Neural cell (in vitro differentiated cells): ENCODE measurements around the gene PACS1. TPM values are rescaled to one million over a fixed set of nuclear protein-coding genes. Genes with fewer than 3 reads are reported as not detected.

Experiments
- H2AFZ ChIP-seq: fragments of 200-600, 300-800 bp; sonication (generic), shearing (Covaris generic); 2 replicates; pipeline ENCODE4 v1.6.0; 2014; ENCODE audit warnings: low read depth, mild to moderate bottlenecking, antibody characterized with exemption, low read length, moderate library complexity
- H3F3A ChIP-seq: fragments of 200-600 bp; shearing (Covaris generic); 2 replicates; pipeline ENCODE4 v1.6.1; 2016; ENCODE audit warnings: mild to moderate bottlenecking, moderate library complexity, mixed read lengths, antibody characterized with exemption, low read length; ENCODE audit not compliant: insufficient read depth, poor library complexity, severe bottlenecking
- H3K27ac ChIP-seq: fragments of 200-600, 300-800 bp; sonication (generic), shearing (Covaris generic); 2 replicates; pipeline ENCODE4 v1.5.1; 2014; ENCODE audit warnings: mild to moderate bottlenecking, low read length, moderate library complexity
- H3K27me3 ChIP-seq: fragments of 300-800, 200-600 bp; sonication (generic), shearing (Covaris generic); 2 replicates; pipeline ENCODE4 v1.6.0; 2014; ENCODE audit warnings: mild to moderate bottlenecking, low read depth, low read length, moderate library complexity; ENCODE audit not compliant: insufficient read depth
- H3K36me3 ChIP-seq: fragments of 300-800, 200-600 bp; sonication (generic), shearing (Covaris generic); 2 replicates; pipeline ENCODE4 v1.5.1; 2014; ENCODE audit warnings: mild to moderate bottlenecking, antibody characterized with exemption, low read length, moderate library complexity; ENCODE audit not compliant: insufficient read depth
- H3K4me2 ChIP-seq: fragments of 300-800, 200-600 bp; sonication (generic), shearing (Covaris generic); 2 replicates; pipeline ENCODE4 v1.6.0; 2014; ENCODE audit warnings: mild to moderate bottlenecking, low read length
- H3K4me3 ChIP-seq: fragments of 300-800, 200-600 bp; sonication (generic), shearing (Covaris generic); 2 replicates; pipeline ENCODE4 v1.5.1; 2014; ENCODE audit warnings: mild to moderate bottlenecking, low read length, moderate library complexity
- H3K79me2 ChIP-seq: fragments of 200-600 bp; shearing (Covaris generic); replicated peaks from 2 replicates; pipeline ENCODE4 v1.6.0; 2014; ENCODE audit warnings: mild to moderate bottlenecking, low read length, moderate library complexity; ENCODE audit not compliant: insufficient read depth
- H3K9ac ChIP-seq: fragments of 300-800, 200-600 bp; sonication (generic), shearing (Covaris generic); 2 replicates; pipeline ENCODE4 v1.6.1; 2016; ENCODE audit warnings: mild to moderate bottlenecking, low read length, mixed read lengths
- H3K9me2 ChIP-seq: fragments of 200-600 bp; shearing (Covaris generic); 2 replicates; pipeline ENCODE4 v1.6.1; 2016; ENCODE audit warnings: mild to moderate bottlenecking, low read length, mixed read lengths; ENCODE audit not compliant: insufficient read depth
- H3K9me3 ChIP-seq: fragments of 200-600, 300-800 bp; sonication (generic), shearing (Covaris generic); 2 replicates; pipeline ENCODE4 v1.6.1; 2016; ENCODE audit warnings: mild to moderate bottlenecking, mixed run types, low read length, moderate library complexity, mixed read lengths
- H4K20me1 ChIP-seq: fragments of 200-600 bp; shearing (Covaris generic); 2 replicates; pipeline ENCODE4 v1.6.1; 2016; ENCODE audit warnings: mild to moderate bottlenecking, mixed run types; ENCODE audit not compliant: insufficient read depth
- EP300 ChIP-seq: fragments of 450-650 bp; conservative IDR thresholded peaks from 2 replicates; pipeline ENCODE4 v1.6.1; 2014; ENCODE audit warnings: antibody characterized with exemption, mild to moderate bottlenecking, moderate library complexity; ENCODE audit not compliant: poor library complexity, severe bottlenecking
- EZH2 ChIP-seq: fragments of 200-600, 300-800 bp; shearing (Covaris generic), sonication (generic); IDR thresholded peaks from 2 replicates; pipeline ENCODE4 v1.6.1; 2014; ENCODE audit warnings: antibody characterized with exemption, low read length, borderline replicate concordance, mild to moderate bottlenecking; ENCODE audit not compliant: insufficient read depth, poor library complexity, severe bottlenecking
- MXI1 ChIP-seq: fragments of 450-650 bp; conservative IDR thresholded peaks from 2 replicates; pipeline ENCODE4 v1.6.1; 2014; ENCODE audit warnings: antibody characterized with exemption, mild to moderate bottlenecking; ENCODE audit not compliant: poor library complexity, severe bottlenecking
- POLR2AphosphoS5 ChIP-seq: IDR thresholded peaks from 2 replicates; pipeline ENCODE4 v1.6.1; 2012
- RAD21 ChIP-seq: fragments of 450-650 bp; conservative IDR thresholded peaks from 2 replicates; pipeline ENCODE4 v1.6.1; 2014; ENCODE audit warnings: antibody characterized with exemption, mild to moderate bottlenecking, moderate library complexity
- REST ChIP-seq: IDR thresholded peaks from 2 replicates; pipeline ENCODE4 v1.6.1; 2012; ENCODE audit warnings: borderline replicate concordance
- SMC3 ChIP-seq: fragments of 450-650 bp; conservative IDR thresholded peaks from 2 replicates; pipeline ENCODE4 v1.6.1; 2014; ENCODE audit warnings: antibody characterized with exemption, mild to moderate bottlenecking, moderate library complexity; ENCODE audit not compliant: poor library complexity
- TAF1 ChIP-seq: IDR thresholded peaks from 2 replicates; pipeline ENCODE4 v1.6.1; 2012; ENCODE audit warnings: low read depth
- polyA plus RNA-seq: library from polyadenylated mRNA; depleted of rRNA; stranded (reverse); fragments of >200 nt; gene quantifications from 2 replicates; pipeline ENCODE4 v1.2.3, GENCODE V29; 2014
- TF ChIP-seq, protein P1 (sequence below): fragments of 450-650 bp; IDR thresholded peaks from 2 replicates; pipeline ENCODE4 v1.5.1; 2014; ENCODE audit warnings: antibody characterized with exemption, mild to moderate bottlenecking, moderate library complexity; ENCODE audit not compliant: poor library complexity, severe bottlenecking

Gene PACS1
- polyA plus RNA-seq, 1 donor from 2014 or later = 14.4 TPM

- H4K20me1 ChIP-seq = no peaks in the 10 kb centered on the region
- no peak overlapping the region for H3K9ac ChIP-seq
- no peak overlapping the region for H2AFZ ChIP-seq
- no peaks in the 10 kb centered on the region for H3F3A ChIP-seq
- H3K27me3 ChIP-seq = no peaks in the 10 kb centered on the region
- H3K9me3 ChIP-seq = no peaks in the 10 kb centered on the region
- H3K36me3 ChIP-seq = no peaks in the 10 kb centered on the region
- no peak overlapping the region for H3K27ac ChIP-seq
- no peak overlapping the region for H3K4me2 ChIP-seq
- H3K4me3 ChIP-seq = no peak overlapping the region
- no peaks in the 10 kb centered on the region for H3K79me2 ChIP-seq
- H3K9me2 ChIP-seq = no peaks in the 10 kb centered on the region
- TF ChIP-seq MXI1 (no peak), RAD21 (no peak), EZH2 (no peak), SMC3 (no peak), TAF1 (no peak), POLR2AphosphoS5 (no peak), EP300 (no peak), REST (no peak)
- TF ChIP-seq, protein P1, sequence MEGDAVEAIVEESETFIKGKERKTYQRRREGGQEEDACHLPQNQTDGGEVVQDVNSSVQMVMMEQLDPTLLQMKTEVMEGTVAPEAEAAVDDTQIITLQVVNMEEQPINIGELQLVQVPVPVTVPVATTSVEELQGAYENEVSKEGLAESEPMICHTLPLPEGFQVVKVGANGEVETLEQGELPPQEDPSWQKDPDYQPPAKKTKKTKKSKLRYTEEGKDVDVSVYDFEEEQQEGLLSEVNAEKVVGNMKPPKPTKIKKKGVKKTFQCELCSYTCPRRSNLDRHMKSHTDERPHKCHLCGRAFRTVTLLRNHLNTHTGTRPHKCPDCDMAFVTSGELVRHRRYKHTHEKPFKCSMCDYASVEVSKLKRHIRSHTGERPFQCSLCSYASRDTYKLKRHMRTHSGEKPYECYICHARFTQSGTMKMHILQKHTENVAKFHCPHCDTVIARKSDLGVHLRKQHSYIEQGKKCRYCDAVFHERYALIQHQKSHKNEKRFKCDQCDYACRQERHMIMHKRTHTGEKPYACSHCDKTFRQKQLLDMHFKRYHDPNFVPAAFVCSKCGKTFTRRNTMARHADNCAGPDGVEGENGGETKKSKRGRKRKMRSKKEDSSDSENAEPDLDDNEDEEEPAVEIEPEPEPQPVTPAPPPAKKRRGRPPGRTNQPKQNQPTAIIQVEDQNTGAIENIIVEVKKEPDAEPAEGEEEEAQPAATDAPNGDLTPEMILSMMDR = no peak
These were observed 37.8 kb downstream of the PACS1 start for GRCh38 chr11:66107600-66108510.

- Histone ChIP-seq H3K27me3 (no peaks in the 10 kb centered on the region), H3K9me3 (no peaks in the 10 kb centered on the region), H3K36me3 (no peaks in the 10 kb centered on the region), H2AFZ (no peak overlapping the region), H3K79me2 (no peaks in the 10 kb centered on the region), H3K4me2 (no peak overlapping the region), H3K4me3 (no peak overlapping the region), H3K27ac (no peak overlapping the region), H3K9ac (no peak overlapping the region), H3F3A (no peaks in the 10 kb centered on the region), H4K20me1 (no peaks in the 10 kb centered on the region), H3K9me2 (no peaks in the 10 kb centered on the region)
- TF ChIP-seq REST = no peak
- no peak for TF ChIP-seq RAD21
These were observed 39.2 kb downstream of the PACS1 start for GRCh38 chr11:66109294-66109693.
